Measurements from ENCODE around the gene CWC25. TPM values are rescaled to one million over a fixed set of nuclear protein-coding genes. Genes with fewer than 3 reads are reported as not detected.

The CWC25 gene
- total and polyA plus RNA-seq, 2 of the 13 experiments (the other 11 are each of a cell fraction or from before 2014, with no cell fraction given), result 15.6 to 22.7 TPM

GRCh38 chr17:38867179-38867967 is 42.3 kb upstream of the CWC25 start (continued):
- TF ChIP-seq, protein P1, sequence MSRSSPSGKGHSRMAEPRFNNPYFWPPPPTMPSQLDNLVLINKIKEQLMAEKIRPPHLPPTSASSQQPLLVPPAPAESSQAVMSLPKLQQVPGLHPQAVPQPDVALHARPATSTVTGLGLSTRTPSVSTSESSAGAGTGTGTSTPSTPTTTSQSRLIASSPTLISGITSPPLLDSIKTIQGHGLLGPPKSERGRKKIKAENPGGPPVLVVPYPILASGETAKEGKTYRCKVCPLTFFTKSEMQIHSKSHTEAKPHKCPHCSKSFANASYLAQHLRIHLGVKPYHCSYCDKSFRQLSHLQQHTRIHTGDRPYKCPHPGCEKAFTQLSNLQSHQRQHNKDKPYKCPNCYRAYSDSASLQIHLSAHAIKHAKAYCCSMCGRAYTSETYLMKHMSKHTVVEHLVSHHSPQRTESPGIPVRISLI (CRISPR knock-in tag; IDR thresholded peaks at IDR 0.05; ENCODE audit: borderline replicate concordance), result peak; percentile 42; the same call in 1 of the 2 replicates
- TF ChIP-seq ZNF598 (CRISPR knock-in tag; IDR thresholded peaks at IDR 0.05; ENCODE audit: borderline replicate concordance) (no peak), ZNF317 (CRISPR knock-in tag; IDR thresholded peaks at IDR 0.05) (no peak), RBFOX2 (IDR thresholded peaks at IDR 0.05; ENCODE audit: low read depth, low read length) (no peak), NR2F1 (CRISPR knock-in tag; IDR thresholded peaks at IDR 0.05) (peak; percentile 11 to 56; a peak in 1 of 4 replicates), REXO4 (CRISPR knock-in tag; IDR thresholded peaks at IDR 0.05; ENCODE audit: borderline replicate concordance) (no peak), SP4 (CRISPR knock-in tag; IDR thresholded peaks at IDR 0.05) (no peak), ZNF724P (CRISPR knock-in tag; IDR thresholded peaks at IDR 0.05; ENCODE audit: borderline replicate concordance) (no peak), ATRX (CRISPR knock-in tag; IDR thresholded peaks at IDR 0.05; ENCODE audit: borderline replicate concordance) (no peak), ZNF33A (CRISPR knock-in tag; IDR thresholded peaks at IDR 0.05; ENCODE audit: borderline replicate concordance) (no peak; the same call in 1 of the 2 replicates), ZSCAN9 (CRISPR knock-in tag; IDR thresholded peaks at IDR 0.05; ENCODE audit: borderline replicate concordance) (no peak), AKNA (CRISPR knock-in tag; IDR thresholded peaks at IDR 0.05; ENCODE audit: borderline replicate concordance) (no peak)
- TF ChIP-seq, protein P2, sequence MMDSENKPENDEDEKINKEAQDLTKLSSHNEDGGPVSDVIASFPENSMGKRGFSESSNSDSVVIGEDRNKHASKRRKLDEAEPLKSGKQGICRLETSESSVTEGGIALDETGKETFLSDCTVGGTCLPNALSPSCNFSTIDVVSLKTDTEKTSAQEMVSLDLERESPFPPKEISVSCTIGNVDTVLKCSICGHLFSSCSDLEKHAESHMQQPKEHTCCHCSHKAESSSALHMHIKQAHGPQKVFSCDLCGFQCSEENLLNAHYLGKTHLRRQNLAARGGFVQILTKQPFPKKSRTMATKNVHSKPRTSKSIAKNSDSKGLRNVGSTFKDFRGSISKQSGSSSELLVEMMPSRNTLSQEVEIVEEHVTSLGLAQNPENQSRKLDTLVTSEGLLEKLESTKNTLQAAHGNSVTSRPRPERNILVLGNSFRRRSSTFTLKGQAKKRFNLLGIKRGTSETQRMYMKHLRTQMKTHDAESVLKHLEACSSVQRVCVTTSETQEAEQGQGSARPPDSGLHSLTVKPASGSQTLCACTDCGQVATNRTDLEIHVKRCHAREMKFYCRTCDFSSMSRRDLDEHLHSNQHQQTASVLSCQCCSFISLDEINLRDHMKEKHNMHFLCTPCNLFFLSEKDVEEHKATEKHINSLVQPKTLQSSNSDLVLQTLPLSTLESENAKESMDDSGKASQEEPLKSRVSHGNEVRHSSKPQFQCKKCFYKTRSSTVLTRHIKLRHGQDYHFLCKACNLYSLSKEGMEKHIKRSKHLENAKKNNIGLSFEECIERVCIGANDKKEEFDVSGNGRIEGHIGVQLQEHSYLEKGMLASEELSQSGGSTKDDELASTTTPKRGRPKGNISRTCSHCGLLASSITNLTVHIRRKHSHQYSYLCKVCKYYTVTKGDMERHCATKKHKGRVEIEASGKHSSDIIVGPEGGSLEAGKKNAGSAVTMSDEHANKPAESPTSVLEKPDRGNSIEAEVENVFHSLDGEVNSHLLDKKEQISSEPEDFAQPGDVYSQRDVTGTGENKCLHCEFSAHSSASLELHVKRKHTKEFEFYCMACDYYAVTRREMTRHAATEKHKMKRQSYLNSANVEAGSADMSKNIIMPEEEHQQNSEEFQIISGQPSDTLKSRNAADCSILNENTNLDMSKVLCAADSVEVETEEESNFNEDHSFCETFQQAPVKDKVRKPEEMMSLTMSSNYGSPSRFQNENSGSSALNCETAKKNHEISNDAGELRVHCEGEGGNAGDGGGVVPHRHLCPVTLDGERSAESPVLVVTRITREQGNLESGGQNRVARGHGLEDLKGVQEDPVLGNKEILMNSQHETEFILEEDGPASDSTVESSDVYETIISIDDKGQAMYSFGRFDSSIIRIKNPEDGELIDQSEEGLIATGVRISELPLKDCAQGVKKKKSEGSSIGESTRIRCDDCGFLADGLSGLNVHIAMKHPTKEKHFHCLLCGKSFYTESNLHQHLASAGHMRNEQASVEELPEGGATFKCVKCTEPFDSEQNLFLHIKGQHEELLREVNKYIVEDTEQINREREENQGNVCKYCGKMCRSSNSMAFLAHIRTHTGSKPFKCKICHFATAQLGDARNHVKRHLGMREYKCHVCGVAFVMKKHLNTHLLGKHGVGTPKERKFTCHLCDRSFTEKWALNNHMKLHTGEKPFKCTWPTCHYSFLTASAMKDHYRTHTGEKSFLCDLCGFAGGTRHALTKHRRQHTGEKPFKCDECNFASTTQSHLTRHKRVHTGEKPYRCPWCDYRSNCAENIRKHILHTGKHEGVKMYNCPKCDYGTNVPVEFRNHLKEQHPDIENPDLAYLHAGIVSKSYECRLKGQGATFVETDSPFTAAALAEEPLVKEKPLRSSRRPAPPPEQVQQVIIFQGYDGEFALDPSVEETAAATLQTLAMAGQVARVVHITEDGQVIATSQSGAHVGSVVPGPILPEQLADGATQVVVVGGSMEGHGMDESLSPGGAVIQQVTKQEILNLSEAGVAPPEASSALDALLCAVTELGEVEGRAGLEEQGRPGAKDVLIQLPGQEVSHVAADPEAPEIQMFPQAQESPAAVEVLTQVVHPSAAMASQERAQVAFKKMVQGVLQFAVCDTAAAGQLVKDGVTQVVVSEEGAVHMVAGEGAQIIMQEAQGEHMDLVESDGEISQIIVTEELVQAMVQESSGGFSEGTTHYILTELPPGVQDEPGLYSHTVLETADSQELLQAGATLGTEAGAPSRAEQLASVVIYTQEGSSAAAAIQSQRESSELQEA (CRISPR knock-in tag; IDR thresholded peaks at IDR 0.05; ENCODE audit: not compliant biosample characterization), result no peak

Data from HepG2 (cell line).